MCF 10A (cell line): Measurements from ENCODE around the gene PTP4A2. TPM values are rescaled to one million over a fixed set of nuclear protein-coding genes. Genes with fewer than 3 reads are reported as not detected.

Experiments used
- BruUV-seq: library from RNA; stranded (reverse); fragments of 400-500 nt; replicated peaks from 2 replicates; lab custom pipeline; 2021; lab: Mats Ljungman, UMichigan
- CTCF ChIA-PET: fragments of 300-600 bp; sonication (Branson Sonifier 250); formaldehyde crosslinking; extraction: SDS; loops from one replicate; lab custom pipeline; 2021; ENCODE audit warnings: antibody characterized with exemption, inconsistent platforms; lab: Yijun Ruan, JAX
- POLR2A ChIA-PET: fragments of 300-600, 350-650 bp; sonication (Branson Sonifier 250); formaldehyde crosslinking; extraction: SDS; loops from one replicate; lab custom pipeline; 2020; ENCODE audit warnings: antibody characterized with exemption, inconsistent platforms; lab: Yijun Ruan, JAX
- DNase-seq: peaks from one replicate; pipeline ENCODE4 v3.0.0-alpha.2; 2018; ENCODE audit not compliant: unreplicated experiment
- H3K27ac Mint-ChIP-seq: one replicate; pipeline ENCODE4 v1.8.0; 2022; ENCODE audit warnings: mild to moderate bottlenecking, low read depth, mixed read lengths; ENCODE audit not compliant: unreplicated experiment
- H3K27me3 Mint-ChIP-seq: one replicate; pipeline ENCODE4 v1.8.0; 2022; ENCODE audit warnings: mixed read lengths; ENCODE audit not compliant: insufficient read depth, unreplicated experiment
- H3K36me3 Mint-ChIP-seq: one replicate; pipeline ENCODE4 v1.8.0; 2022; ENCODE audit warnings: mild to moderate bottlenecking, moderate library complexity, mixed read lengths; ENCODE audit not compliant: insufficient read depth, unreplicated experiment
- H3K4me1 Mint-ChIP-seq: one replicate; pipeline ENCODE4 v1.8.0; 2022; ENCODE audit warnings: mixed read lengths; ENCODE audit not compliant: insufficient read depth, unreplicated experiment
- H3K4me3 Mint-ChIP-seq: one replicate; pipeline ENCODE4 v1.8.0; 2022; ENCODE audit warnings: mild to moderate bottlenecking, moderate library complexity, mixed read lengths; ENCODE audit not compliant: unreplicated experiment
- H3K9me3 Mint-ChIP-seq: one replicate; pipeline ENCODE4 v1.8.0; 2022; ENCODE audit warnings: mixed read lengths; ENCODE audit not compliant: unreplicated experiment
- intact Hi-C: fragments of 100-400 bp; cut with micrococcal nuclease; formaldehyde crosslinking; loops from 2 replicates; pipeline ENCODE4 v1.14.1; 2022
- total RNA-seq: library from RNA; stranded (reverse); gene quantifications from 2 replicates; pipeline ENCODE4 v1.2.3, GENCODE V29; 2022
- TF ChIP-seq, protein P1 (sequence below): fragments of 200-600 bp; IDR thresholded peaks from one replicate; pipeline ENCODE4 v1.8.0; 2022; ENCODE audit warnings: antibody characterized with exemption, mild to moderate bottlenecking; ENCODE audit not compliant: unreplicated experiment

PTP4A2 gene
- total RNA-seq, 1 experiment from 2014 or later = 220 TPM

DNA sequence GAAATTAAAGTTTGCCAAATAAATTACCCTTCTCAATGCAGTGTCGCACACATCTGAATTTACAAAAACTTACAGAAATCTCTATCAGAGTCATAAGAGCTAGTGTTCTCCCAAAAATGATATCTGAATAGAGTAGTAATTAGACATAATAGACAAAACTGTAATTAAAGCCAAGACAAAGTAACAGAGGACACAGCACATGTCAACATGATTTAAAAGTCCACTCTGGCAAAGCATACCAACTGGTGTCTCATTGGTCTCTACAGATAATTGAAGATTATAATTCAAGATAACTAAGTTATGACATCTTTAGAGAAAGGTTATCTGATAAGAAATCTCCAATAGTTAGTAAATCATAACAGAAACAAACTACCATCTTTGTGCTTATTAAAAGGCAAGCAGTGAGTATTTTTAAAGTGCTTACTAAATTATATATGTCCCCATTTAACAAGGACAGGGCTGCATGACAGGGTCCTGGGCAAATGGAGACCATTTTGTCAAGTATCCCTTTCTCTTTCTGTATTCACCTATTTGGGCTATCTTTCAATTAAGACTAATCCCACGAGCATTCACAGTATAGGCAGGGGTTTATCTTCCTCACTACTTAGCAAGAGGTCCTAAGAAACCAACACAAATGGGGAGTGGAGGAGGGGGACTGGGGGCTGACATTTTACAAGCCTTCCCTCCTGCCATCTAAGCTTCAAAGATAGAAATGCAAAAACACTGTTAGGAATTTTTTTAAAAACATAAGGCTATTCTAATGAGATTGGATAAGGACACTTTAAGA, 26.0 kb downstream of the PTP4A2 start:
- H3K9me3 Mint-ChIP-seq = no peaks in the 10 kb centered on the region
- DNase-seq = no peak
- H3K4me1 Mint-ChIP-seq = peaks cover 6% of the 10 kb centered on the region
- ChIA-PET CTCF (interaction anchor here (1.0 to 1.5 kb wide), 2 partner anchors 27 to 52 kb away, joined by 4 to 8 read pairs; no protein-coding TSS in a partner anchor), POLR2A (interaction anchor here (0.6 to 6.3 kb wide), 6 partner anchors 8 to 106 kb away, joined by 4 to 43 read pairs (median 18); no protein-coding TSS in a partner anchor)
- peak overlapping the region; percentile 66 for H3K27ac Mint-ChIP-seq
- intact Hi-C loops = no loop called here
- TF ChIP-seq, protein P1, sequence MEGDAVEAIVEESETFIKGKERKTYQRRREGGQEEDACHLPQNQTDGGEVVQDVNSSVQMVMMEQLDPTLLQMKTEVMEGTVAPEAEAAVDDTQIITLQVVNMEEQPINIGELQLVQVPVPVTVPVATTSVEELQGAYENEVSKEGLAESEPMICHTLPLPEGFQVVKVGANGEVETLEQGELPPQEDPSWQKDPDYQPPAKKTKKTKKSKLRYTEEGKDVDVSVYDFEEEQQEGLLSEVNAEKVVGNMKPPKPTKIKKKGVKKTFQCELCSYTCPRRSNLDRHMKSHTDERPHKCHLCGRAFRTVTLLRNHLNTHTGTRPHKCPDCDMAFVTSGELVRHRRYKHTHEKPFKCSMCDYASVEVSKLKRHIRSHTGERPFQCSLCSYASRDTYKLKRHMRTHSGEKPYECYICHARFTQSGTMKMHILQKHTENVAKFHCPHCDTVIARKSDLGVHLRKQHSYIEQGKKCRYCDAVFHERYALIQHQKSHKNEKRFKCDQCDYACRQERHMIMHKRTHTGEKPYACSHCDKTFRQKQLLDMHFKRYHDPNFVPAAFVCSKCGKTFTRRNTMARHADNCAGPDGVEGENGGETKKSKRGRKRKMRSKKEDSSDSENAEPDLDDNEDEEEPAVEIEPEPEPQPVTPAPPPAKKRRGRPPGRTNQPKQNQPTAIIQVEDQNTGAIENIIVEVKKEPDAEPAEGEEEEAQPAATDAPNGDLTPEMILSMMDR = no peak
- peaks cover 82% of the 10 kb centered on the region for H3K36me3 Mint-ChIP-seq
- BruUV-seq = no TSS peak
- H3K4me3 Mint-ChIP-seq = no peak overlapping the region
- H3K27me3 Mint-ChIP-seq = no peaks in the 10 kb centered on the region

DNA sequence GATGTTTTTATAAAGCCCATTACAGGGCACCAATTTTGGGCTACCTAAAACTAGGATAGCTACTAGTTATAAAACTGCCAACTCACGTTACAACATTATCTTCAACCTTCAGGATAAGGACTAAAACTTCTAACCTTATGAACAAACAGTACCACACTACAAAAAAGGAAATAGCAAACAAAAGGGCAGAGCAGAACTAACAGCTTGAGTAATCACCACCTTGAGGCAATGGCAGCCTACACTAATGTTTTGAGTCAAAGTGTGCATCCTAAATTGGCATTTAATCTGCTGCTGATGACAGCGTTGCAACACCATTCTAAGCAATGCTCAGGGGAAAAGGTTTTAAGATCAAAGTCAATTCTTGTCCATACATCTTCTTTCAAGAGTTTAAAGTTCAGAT, 27.2 kb downstream of the PTP4A2 start:
- ChIA-PET POLR2A (interaction anchor here (0.8 to 6.3 kb wide), 10 partner anchors 9 to 104 kb away, joined by 3 to 43 read pairs (median 5); partner anchors contain the start of gene PTP4A2), CTCF (interaction anchor here (0.6 to 1.9 kb wide), 3 partner anchors 30 to 963 kb away, joined by 3 to 17 read pairs (median 4); no protein-coding TSS in a partner anchor)
- no TSS peak for BruUV-seq
- H3K9me3 Mint-ChIP-seq = no peaks in the 10 kb centered on the region
- H3K36me3 Mint-ChIP-seq = peaks cover 82% of the 10 kb centered on the region
- H3K4me1 Mint-ChIP-seq = peaks cover 6% of the 10 kb centered on the region
- H3K4me3 Mint-ChIP-seq = no peak overlapping the region
- TF ChIP-seq, protein P1 = no peak
- peak; percentile 48 for DNase-seq
- intact Hi-C loops = no loop called here
- H3K27me3 Mint-ChIP-seq = no peaks in the 10 kb centered on the region
- H3K27ac Mint-ChIP-seq = peak overlapping the region; percentile 66

DNA sequence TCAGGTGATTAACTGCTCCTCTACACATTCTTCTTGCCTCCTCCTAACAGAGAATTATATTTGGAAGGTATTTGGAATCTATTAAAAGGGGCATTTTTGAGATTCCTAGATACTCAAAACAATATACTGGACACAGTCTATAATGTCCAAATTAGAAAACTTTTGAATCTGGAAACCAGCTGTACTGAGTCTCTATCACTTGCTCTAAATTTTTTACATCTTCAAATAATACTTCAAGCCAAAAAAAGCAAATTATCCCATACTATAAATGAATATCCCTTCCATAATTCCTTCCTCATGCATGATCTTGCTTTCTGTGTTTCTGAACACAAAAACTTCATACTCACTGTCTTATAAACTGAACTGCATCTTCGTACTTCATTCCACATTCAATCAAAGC, 28.5 kb downstream of the PTP4A2 start:
- no peaks in the 10 kb centered on the region for H3K9me3 Mint-ChIP-seq
- no peaks in the 10 kb centered on the region for H3K27me3 Mint-ChIP-seq
- ChIA-PET POLR2A (interaction anchor here (0.6 to 6.3 kb wide), 7 partner anchors 12 to 51 kb away, joined by 3 to 43 read pairs (median 17); partner anchors contain the start of gene PTP4A2), CTCF (interaction anchor here (0.6 to 1.9 kb wide), 5 partner anchors 24 to 483 kb away, joined by 3 to 17 read pairs (median 3); no protein-coding TSS in a partner anchor)
- no peak for DNase-seq
- no peak overlapping the region for H3K27ac Mint-ChIP-seq
- H3K4me3 Mint-ChIP-seq = no peak overlapping the region
- intact Hi-C loops = no loop called here
- no TSS peak for BruUV-seq
- H3K4me1 Mint-ChIP-seq = peaks cover 7% of the 10 kb centered on the region
- TF ChIP-seq, protein P1 = no peak
- peaks cover 82% of the 10 kb centered on the region for H3K36me3 Mint-ChIP-seq

DNA sequence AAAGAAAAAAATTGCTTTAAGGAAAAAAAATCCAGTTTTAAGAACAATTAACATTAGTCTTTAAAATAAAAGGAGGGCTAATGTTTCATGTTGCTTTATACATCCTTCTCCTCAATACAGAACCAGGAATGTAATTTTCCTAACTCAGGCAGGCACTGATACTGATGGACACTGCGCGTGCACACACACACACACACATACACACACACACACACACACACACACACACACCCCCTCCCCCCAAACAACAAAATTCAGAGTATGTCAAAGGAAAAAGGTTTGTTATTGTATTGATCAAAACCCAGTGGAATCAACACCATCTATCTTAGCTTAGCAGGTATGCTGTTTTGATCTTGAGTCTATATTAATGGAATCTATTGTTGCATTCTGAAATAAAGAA, 31.6 kb downstream of the PTP4A2 start:
- H3K9me3 Mint-ChIP-seq = no peaks in the 10 kb centered on the region
- ChIA-PET CTCF (no interaction called here), POLR2A (interaction anchor here (0.6 to 4.7 kb wide), 4 partner anchors 7 to 103 kb away, joined by 3 to 30 read pairs (median 12); partner anchors contain the start of gene PTP4A2)
- TF ChIP-seq, protein P1 = no peak
- no peaks in the 10 kb centered on the region for H3K27me3 Mint-ChIP-seq
- BruUV-seq = TSS peak; percentile 6
- peaks cover 67% of the 10 kb centered on the region for H3K36me3 Mint-ChIP-seq
- no peak for DNase-seq
- no peak overlapping the region for H3K4me3 Mint-ChIP-seq
- H3K27ac Mint-ChIP-seq = no peak overlapping the region
- peaks cover 13% of the 10 kb centered on the region for H3K4me1 Mint-ChIP-seq
- intact Hi-C loops = no loop called here
